ENCODE data around the gene ACTMAP. TPM values are rescaled to one million over a fixed set of nuclear protein-coding genes. Genes with fewer than 3 reads are reported as not detected.

Gene ACTMAP
- total RNA-seq, 1 experiment from 2014 or later = 27.7 TPM

- no peak for TF ChIP-seq CTCF (conservative IDR thresholded peaks at IDR 0.05)
- Histone ChIP-seq H3K27ac (ENCODE audit: insufficient read length, low read depth, low read length) (no peak overlapping the region), H2BK20ac (ENCODE audit: low read depth, low read length, poor library complexity, severe bottlenecking) (no peak overlapping the region), H3K18ac (ENCODE audit: insufficient read length, low read depth, low read length) (no peak overlapping the region), H4K91ac (ENCODE audit: insufficient read length, low read depth, low read length) (no peak overlapping the region), H3T11ph (ENCODE audit: low read length) (no peak overlapping the region), H3K23me2 (ENCODE audit: insufficient read length, low read depth, low read length, poor library complexity, severe bottlenecking) (no peaks in the 10 kb centered on the region), H2BK15ac (ENCODE audit: low read depth, low read length) (no peak overlapping the region), H4K8ac (replicated peaks; ENCODE audit: insufficient read length, low read depth, low read length) (no peak overlapping the region), H3K14ac (ENCODE audit: insufficient read depth, low read length) (no peak overlapping the region), H3K4ac (ENCODE audit: low read depth, low read length) (no peak overlapping the region), H3K79me1 (ENCODE audit: insufficient read depth, low read depth, low read length, poor library complexity, severe bottlenecking) (no peaks in the 10 kb centered on the region), H2BK12ac (ENCODE audit: insufficient read length, low read depth, low read length) (no peak overlapping the region), H4K5ac (ENCODE audit: insufficient read length, low read depth, low read length) (no peak overlapping the region), H3K56ac (ENCODE audit: insufficient read length, low read depth, low read length) (no peak overlapping the region), H2AFZ (ENCODE audit: low read length) (no peak overlapping the region), H2AK5ac (ENCODE audit: insufficient read length, low read length) (no peak overlapping the region), H3K27me3 (ENCODE audit: insufficient read depth, low read length) (no peaks in the 10 kb centered on the region), H3K9me3 (ENCODE audit: control insufficient read depth, low read depth, low read length) (no peaks in the 10 kb centered on the region), H3K79me2 (ENCODE audit: insufficient read depth, low read length) (no peaks in the 10 kb centered on the region), H2BK120ac (ENCODE audit: low read depth, low read length, poor library complexity, severe bottlenecking) (no peak overlapping the region), H3K9ac (ENCODE audit: extremely low read depth, insufficient read length, low read length) (no peak overlapping the region), H3K4me2 (ENCODE audit: insufficient read depth, insufficient read length, low read length) (no peak overlapping the region), H4K20me1 (ENCODE audit: control insufficient read depth, insufficient read depth, insufficient read length) (no peaks in the 10 kb centered on the region), H3K4me1 (ENCODE audit: insufficient read depth, low read length) (no peaks in the 10 kb centered on the region), H2BK5ac (ENCODE audit: insufficient read length, low read length) (no peak overlapping the region), H3K23ac (ENCODE audit: insufficient read length, low read depth, low read length) (no peak overlapping the region)
- Mint-ChIP-seq H3K27ac (no peak overlapping the region), H3K4me3 (no peak overlapping the region), H3K4me1 (peaks cover 3 to 4% of the 10 kb centered on the region in 2 experiments), H3K27me3 (ENCODE audit: low read depth) (no peaks in the 10 kb centered on the region), H3K36me3 (ENCODE audit: insufficient read depth in 1 of 3, low read depth in 3 of 3) (peaks cover 14 to 66% (median 51%) of the 10 kb centered on the region in 3 experiments; a peak in 6 of 7 replicates), H3K9me3 (no peaks in the 10 kb centered on the region)
- no CpG with 5 or more reads among the region's 9 CpGs for WGBS (ENCODE audit: extremely low coverage, insufficient read length, low lambda C conversion rate)
- DNase-seq = no peak
These were observed 13.1 kb downstream of the ACTMAP start for GRCh38 chr19:40737102-40737644.

All from H9 (cell line).